Measurements from ENCODE around the gene ZNF469.

The ZNF469 gene

GRCh38 chr16:88387180-88387765, 4.5 kb downstream of the ZNF469 start:
- Mint-ChIP-seq H3K9me3 (no peaks in the 10 kb centered on the region), H3K36me3 (ENCODE audit: low read depth) (no peaks in the 10 kb centered on the region), H3K27ac (no peak overlapping the region), H3K4me3 (no peak overlapping the region), H3K27me3 (ENCODE audit: low read depth) (peaks cover 22% of the 10 kb centered on the region), H3K4me1 (ENCODE audit: low read depth) (no peaks in the 10 kb centered on the region)

DNA sequence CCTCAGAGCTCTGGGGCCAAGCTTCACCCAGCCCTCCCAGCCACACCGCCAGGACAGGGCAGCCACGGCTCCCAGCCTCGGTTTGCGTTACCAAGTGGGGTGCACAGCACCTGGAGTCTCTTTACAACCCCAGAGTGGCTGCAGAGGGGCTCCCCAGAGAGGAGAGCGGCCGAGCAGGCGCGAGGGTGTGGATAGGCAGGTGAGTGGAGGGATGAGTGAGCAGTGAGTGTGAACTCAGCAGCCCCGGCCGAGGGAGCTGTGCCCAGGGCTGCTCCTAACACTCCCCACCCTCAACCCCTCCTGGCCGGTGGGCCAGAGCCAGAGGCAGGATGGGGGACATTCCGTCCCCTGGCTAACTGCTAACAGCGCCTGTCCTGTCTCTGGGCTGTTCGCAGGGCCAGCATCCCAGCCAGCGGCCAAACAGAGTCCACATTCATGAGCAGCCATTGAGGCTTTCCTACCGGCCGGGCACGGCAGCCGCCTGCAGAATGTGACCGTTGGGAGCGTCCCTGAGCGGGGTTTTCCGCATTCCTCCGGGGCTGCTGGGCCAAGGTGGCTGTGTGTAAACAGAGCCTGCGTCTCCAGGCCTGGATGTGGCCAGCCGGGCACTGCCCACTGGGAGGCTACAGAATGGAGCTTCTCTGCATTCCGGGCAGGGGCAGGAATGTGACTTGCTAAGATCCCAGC, 5.3 kb downstream of the ZNF469 start:
- Mint-ChIP-seq H3K36me3 (ENCODE audit: low read depth) (no peaks in the 10 kb centered on the region), H3K4me3 (no peak overlapping the region), H3K27ac (no peak overlapping the region), H3K27me3 (ENCODE audit: low read depth) (peaks cover 17% of the 10 kb centered on the region), H3K9me3 (no peaks in the 10 kb centered on the region), H3K4me1 (ENCODE audit: low read depth) (no peaks in the 10 kb centered on the region)

DNA sequence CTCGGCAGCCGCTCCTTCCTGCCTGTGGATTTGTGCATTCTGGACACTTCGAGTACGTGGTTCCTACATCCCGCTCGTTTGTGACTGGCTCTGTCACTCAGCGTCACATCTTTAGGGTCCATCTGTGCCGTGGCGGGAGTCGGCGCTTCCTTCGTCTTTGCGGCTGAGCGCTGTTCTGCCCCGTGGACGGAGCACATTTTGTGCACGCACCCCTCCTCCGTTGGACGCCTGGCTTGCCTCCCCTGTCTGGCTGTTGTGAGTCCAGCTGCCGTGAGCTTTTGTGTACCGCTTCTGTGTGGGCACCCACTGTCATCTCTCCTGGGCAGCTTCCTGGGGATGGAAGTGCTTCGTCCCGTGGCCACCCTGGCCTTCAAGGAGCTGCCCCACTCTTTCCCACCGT, 6.4 kb downstream of the ZNF469 start:
- H3K27me3 Mint-ChIP-seq (ENCODE audit: low read depth), result peaks cover 14% of the 10 kb centered on the region
- no peak overlapping the region for H3K27ac Mint-ChIP-seq
- no peaks in the 10 kb centered on the region for H3K36me3 Mint-ChIP-seq (ENCODE audit: low read depth)
- H3K4me1 Mint-ChIP-seq (ENCODE audit: low read depth), result no peaks in the 10 kb centered on the region
- H3K4me3 Mint-ChIP-seq, result no peak overlapping the region
- H3K9me3 Mint-ChIP-seq, result no peaks in the 10 kb centered on the region

DNA sequence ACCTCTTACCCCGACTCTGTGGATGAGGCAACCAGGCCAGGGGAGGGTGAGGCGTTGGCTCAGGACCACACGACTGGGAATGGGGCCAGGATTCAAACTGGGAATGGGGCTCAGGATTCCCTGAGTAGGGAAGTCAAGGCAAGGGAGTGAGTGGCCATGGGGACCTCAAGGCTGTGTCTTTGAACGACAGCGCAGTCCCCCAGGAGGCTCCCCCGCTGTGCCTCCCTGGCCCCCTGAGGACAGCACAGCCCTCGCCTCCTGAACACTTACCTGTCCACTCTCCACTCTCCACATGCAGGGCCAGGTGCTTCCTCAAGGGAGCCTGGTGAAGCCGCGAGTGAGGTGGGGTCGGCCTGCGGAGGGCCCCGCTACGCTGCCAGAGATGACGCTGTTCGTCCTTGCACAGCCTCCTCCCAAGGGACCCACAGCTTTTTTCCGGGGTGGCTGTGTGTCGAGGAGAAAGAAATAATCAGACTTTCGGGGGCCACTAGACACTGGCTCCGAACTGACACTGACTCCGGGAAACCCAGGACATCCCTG, 6.9 kb downstream of the ZNF469 start:
- Mint-ChIP-seq H3K9me3 (no peaks in the 10 kb centered on the region), H3K27ac (no peak overlapping the region), H3K4me1 (ENCODE audit: low read depth) (no peaks in the 10 kb centered on the region), H3K36me3 (ENCODE audit: low read depth) (no peaks in the 10 kb centered on the region), H3K27me3 (ENCODE audit: low read depth) (peaks cover 9% of the 10 kb centered on the region), H3K4me3 (no peak overlapping the region)

- Mint-ChIP-seq H3K9me3 (no peaks in the 10 kb centered on the region), H3K36me3 (ENCODE audit: low read depth) (no peaks in the 10 kb centered on the region), H3K4me3 (no peak overlapping the region), H3K4me1 (ENCODE audit: low read depth) (no peaks in the 10 kb centered on the region), H3K27ac (no peak overlapping the region), H3K27me3 (ENCODE audit: low read depth) (peaks cover 3% of the 10 kb centered on the region)
Observed at GRCh38 chr16:88390265-88390664, 7.5 kb downstream of the ZNF469 start.

DNA sequence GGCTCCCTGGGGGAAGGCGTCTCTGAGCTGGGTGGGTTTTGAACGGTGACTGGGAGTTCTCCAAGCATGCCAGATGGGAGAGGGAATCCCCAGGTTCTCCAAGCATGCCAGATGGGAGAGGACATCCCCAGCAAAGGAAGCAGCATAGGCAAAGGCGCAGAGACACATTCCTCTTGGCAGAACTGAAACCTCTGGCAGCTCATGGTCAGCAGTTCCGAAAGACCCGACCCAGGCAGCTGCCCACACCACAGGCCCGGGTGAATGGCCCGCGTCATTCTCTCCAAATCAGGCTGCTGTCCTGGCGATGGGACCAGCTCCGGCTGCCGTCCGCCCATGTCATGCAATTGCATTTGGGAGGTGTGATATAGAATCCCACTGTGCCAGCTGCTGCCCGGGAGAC, 8.0 kb downstream of the ZNF469 start:
- no peaks in the 10 kb centered on the region for H3K36me3 Mint-ChIP-seq (ENCODE audit: low read depth)
- no peak overlapping the region for H3K4me3 Mint-ChIP-seq
- H3K4me1 Mint-ChIP-seq (ENCODE audit: low read depth), result no peaks in the 10 kb centered on the region
- H3K27me3 Mint-ChIP-seq (ENCODE audit: low read depth), result no peaks in the 10 kb centered on the region
- no peaks in the 10 kb centered on the region for H3K9me3 Mint-ChIP-seq
- H3K27ac Mint-ChIP-seq, result no peak overlapping the region

GRCh38 chr16:88391144-88391850, 8.5 kb downstream of the ZNF469 start:
- H3K36me3 Mint-ChIP-seq (ENCODE audit: low read depth), result no peaks in the 10 kb centered on the region
- H3K27ac Mint-ChIP-seq, result no peak overlapping the region
- H3K4me3 Mint-ChIP-seq, result no peak overlapping the region
- H3K9me3 Mint-ChIP-seq, result no peaks in the 10 kb centered on the region
- H3K27me3 Mint-ChIP-seq (ENCODE audit: low read depth), result no peaks in the 10 kb centered on the region
- no peaks in the 10 kb centered on the region for H3K4me1 Mint-ChIP-seq (ENCODE audit: low read depth)

GRCh38 chr16:88392111-88392510, 9.4 kb downstream of the ZNF469 start:
- H3K9me3 Mint-ChIP-seq, result no peaks in the 10 kb centered on the region
- no peak overlapping the region for H3K27ac Mint-ChIP-seq
- no peaks in the 10 kb centered on the region for H3K36me3 Mint-ChIP-seq (ENCODE audit: low read depth)
- H3K4me3 Mint-ChIP-seq, result no peak overlapping the region
- no peaks in the 10 kb centered on the region for H3K27me3 Mint-ChIP-seq (ENCODE audit: low read depth)
- H3K4me1 Mint-ChIP-seq (ENCODE audit: low read depth), result no peaks in the 10 kb centered on the region

DNA sequence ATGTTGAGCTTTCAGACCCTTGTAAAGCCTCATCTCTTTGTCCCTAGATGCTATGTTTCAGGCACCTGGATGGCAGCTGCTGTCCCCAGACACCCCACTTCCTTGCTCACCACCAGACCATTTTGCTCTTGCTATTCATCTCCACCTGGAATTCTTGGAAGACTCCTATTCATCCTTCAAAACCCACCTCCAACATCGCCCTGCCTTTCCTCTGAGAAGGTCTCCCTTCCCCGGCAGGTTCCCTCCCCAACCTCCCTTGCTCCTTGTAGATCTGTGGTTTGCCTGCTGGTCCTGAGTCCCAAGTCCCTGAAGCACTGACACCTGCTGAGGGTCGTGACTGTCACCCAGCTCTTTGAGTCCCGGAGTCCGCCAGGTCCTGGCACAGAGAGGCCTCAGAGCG, 9.9 kb downstream of the ZNF469 start:
- Mint-ChIP-seq H3K27me3 (ENCODE audit: low read depth) (no peaks in the 10 kb centered on the region), H3K4me3 (no peak overlapping the region), H3K36me3 (ENCODE audit: low read depth) (no peaks in the 10 kb centered on the region), H3K4me1 (ENCODE audit: low read depth) (no peaks in the 10 kb centered on the region), H3K27ac (no peak overlapping the region), H3K9me3 (peaks cover 4% of the 10 kb centered on the region)

DNA sequence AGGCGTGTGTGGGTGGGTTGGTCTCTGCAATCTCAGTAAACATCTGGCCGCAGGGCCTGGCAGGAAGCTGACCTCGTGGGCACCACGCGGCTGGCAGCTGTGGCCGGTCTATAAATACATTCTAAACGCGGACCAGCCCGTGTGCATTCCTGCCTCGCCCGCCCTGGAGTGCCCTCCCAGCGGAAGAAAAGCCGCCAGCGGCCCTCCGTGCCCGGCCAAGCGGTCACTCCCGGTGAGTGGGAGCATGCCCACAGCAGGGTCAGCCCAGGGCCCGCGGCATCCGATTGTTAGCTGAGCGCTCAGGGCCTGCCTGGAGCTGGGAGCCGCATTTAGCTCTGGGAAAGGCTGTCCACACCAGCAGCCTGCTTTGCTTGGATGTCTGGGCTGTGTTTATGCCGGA, 10.3 kb downstream of the ZNF469 start:
- Mint-ChIP-seq H3K27me3 (ENCODE audit: low read depth) (no peaks in the 10 kb centered on the region), H3K4me1 (ENCODE audit: low read depth) (no peaks in the 10 kb centered on the region)

GRCh38 chr16:88393571-88393970, 10.8 kb downstream of the ZNF469 start:
- H3K36me3 Mint-ChIP-seq (ENCODE audit: low read depth), result no peaks in the 10 kb centered on the region
- H3K4me3 Mint-ChIP-seq, result no peak overlapping the region
- H3K27ac Mint-ChIP-seq, result no peak overlapping the region

More for the DNA sequence above, 10.3 kb downstream of the ZNF469 start:
- Mint-ChIP-seq H3K27ac (no peak overlapping the region), H3K9me3 (peaks cover 5% of the 10 kb centered on the region), H3K4me3 (no peak overlapping the region), H3K36me3 (ENCODE audit: low read depth) (no peaks in the 10 kb centered on the region)

GRCh38 chr16:88394426-88394825, 11.7 kb downstream of the ZNF469 start:
- Mint-ChIP-seq H3K27ac (no peak overlapping the region), H3K27me3 (ENCODE audit: low read depth) (no peaks in the 10 kb centered on the region), H3K4me3 (no peak overlapping the region), H3K9me3 (peaks cover 9% of the 10 kb centered on the region), H3K36me3 (ENCODE audit: low read depth) (no peaks in the 10 kb centered on the region), H3K4me1 (ENCODE audit: low read depth) (no peaks in the 10 kb centered on the region)

More at GRCh38 chr16:88393571-88393970, 10.8 kb downstream of the ZNF469 start:
- no peaks in the 10 kb centered on the region for H3K27me3 Mint-ChIP-seq (ENCODE audit: low read depth)
- H3K4me1 Mint-ChIP-seq (ENCODE audit: low read depth), result no peaks in the 10 kb centered on the region
- H3K9me3 Mint-ChIP-seq, result peaks cover 9% of the 10 kb centered on the region

DNA sequence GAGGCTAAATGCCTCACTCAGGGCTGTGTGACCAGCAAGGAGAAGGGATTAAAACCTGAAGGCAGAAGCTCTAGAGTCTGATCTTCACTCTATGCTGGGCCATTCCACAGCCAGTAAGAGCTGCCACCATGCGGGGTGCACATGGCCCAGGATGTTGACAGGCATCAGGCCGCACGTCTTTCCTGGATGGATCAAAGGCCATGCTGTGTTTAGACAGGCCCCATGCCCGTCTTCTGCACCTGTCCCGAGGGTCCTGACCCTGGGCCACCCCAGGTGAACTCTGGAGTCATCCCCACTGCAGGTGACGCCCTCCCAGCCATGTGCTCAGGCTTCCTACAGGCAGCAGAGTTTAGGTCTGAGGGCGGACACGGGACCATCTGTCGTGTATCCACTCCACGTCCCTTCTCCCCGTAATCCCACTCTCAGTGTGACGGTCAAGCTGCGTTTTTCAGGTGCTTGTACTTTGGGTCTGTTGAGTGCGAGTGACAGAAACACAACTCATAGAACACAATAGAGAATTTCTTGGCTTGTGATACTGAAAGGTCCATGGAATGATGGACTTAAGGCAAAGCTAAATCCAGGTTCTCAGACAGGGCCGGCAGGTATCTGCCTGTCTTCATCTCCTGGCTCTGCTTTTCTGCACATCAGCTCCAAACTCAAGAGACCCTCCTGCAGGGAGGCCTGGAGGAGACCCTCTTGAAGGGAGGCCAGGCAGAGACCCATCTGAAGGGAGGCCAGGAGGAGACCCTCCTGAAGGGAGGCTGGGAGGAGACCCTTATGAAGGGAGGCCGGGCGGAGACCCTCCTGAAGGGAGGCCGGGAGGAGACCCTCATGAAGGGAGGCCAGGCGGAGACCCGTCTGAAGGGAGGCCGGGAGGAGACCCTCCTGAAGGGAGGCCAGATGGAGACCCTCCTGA, 13.2 kb downstream of the ZNF469 start:
- Mint-ChIP-seq H3K27ac (no peak overlapping the region), H3K4me3 (no peak overlapping the region), H3K36me3 (ENCODE audit: low read depth) (no peaks in the 10 kb centered on the region), H3K4me1 (ENCODE audit: low read depth) (no peaks in the 10 kb centered on the region), H3K9me3 (peaks cover 9% of the 10 kb centered on the region), H3K27me3 (ENCODE audit: low read depth) (no peaks in the 10 kb centered on the region)

DNA sequence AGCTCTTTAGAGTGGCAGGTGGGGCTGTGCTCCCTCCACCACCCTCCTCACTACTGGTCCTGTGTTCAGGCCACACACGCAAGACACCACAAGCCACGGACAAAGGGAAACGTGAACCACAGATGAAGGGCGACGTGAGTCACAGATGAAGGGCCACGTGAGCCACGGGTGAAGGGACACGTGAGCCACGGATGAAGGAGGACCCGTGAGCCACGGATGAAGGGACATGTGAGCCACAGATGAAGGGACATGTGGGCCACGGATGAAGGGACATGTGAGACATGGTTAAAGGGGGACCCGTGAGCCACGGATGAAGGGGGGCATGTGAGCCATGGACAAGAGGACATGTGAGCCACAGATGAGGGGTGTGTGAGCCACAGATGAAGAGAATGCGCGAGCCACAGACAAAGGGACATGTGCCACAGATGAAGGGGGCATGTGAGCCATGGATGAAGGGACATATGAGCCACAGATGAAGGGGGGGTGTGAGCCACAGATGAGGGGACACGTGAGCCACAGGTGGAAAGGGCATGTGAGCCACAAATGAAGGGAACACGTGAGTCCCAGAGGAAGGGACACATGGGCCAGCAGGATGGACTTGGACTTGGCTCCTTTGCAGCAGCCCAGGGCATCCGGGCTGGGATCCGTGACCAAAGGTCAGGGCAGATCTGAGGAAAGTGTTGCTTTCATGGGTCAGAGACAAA, 15.6 kb downstream of the ZNF469 start:
- Mint-ChIP-seq H3K36me3 (ENCODE audit: low read depth) (no peaks in the 10 kb centered on the region), H3K4me1 (ENCODE audit: low read depth) (no peaks in the 10 kb centered on the region), H3K4me3 (no peak overlapping the region), H3K27ac (no peak overlapping the region), H3K27me3 (ENCODE audit: low read depth) (no peaks in the 10 kb centered on the region), H3K9me3 (peaks cover 9% of the 10 kb centered on the region)

Measured in T-helper 1 cell treated with Interleukin-12 subunit alpha and Interleukin-12 subunit beta and Interleukin-4 antibody, amounts not matched to agents 30 μg/mL and 1 μg/mL, for 36 hours (primary cell).